K562 (cell line): ENCODE data around the gene DLGAP1.

Experiments
- RBFOX2 ChIP-seq: fragments of 200-400 bp; formaldehyde crosslinking; IDR thresholded peaks from 2 replicates; pipeline ENCODE4 v1.6.1; 2017; ENCODE audit warnings: low read depth, mild to moderate bottlenecking, low read length, moderate library complexity
- ZNF695 ChIP-seq: fragments of 450-650 bp; formaldehyde crosslinking; IDR thresholded peaks from 2 replicates; pipeline ENCODE4 v1.4.0; 2020; ENCODE audit warnings: mild to moderate bottlenecking, moderate library complexity

- TF ChIP-seq ZNF695 (CRISPR knock-in tag): no peak
- no peak for TF ChIP-seq RBFOX2
These were observed 347.1 kb downstream of the DLGAP1 start for GRCh38 chr18:4108016-4108415.
